Uterus (tissue), 4 donors: Measurements from ENCODE around the gene LRRC55. TPM values are rescaled to one million over a fixed set of nuclear protein-coding genes. Genes with fewer than 3 reads are reported as not detected.

Source experiments
- DNase-seq, 2 donors: peaks; one replicate each; pipeline ENCODE4 v3.0.0-alpha.2; 2019 to 2020
- H3K27ac ChIP-seq, 2 donors: fragments of 200-600 bp; sonication (generic); 1 replicate in 1 of 2; 2 replicates in 1 of 2; pipeline ENCODE4 v1.5.1; 2016 to 2018
- H3K27me3 ChIP-seq, 2 donors: fragments of 200-600 bp; sonication (generic); one replicate each; pipeline ENCODE4 v1.5.1; 2018 to 2019; ENCODE audit warnings: control low read depth in 1 of 2
- H3K36me3 ChIP-seq, 2 donors: fragments of 200-600 bp; sonication (generic); one replicate each; pipeline ENCODE4 v1.5.1; 2019; ENCODE audit warnings: control low read depth in 1 of 2
- H3K4me1 ChIP-seq, 2 donors: fragments of 200-600 bp; sonication (generic); one replicate each; pipeline ENCODE4 v1.5.1; 2018 to 2019; ENCODE audit warnings: control low read depth in 1 of 2
- H3K4me3 ChIP-seq, 2 donors: fragments of 200-600 bp; sonication (generic); 1 replicate in 1 of 2; 2 replicates in 1 of 2; pipeline ENCODE4 v1.5.1; 2018 to 2019; ENCODE audit warnings: mild to moderate bottlenecking in 1 of 2
- H3K9me3 ChIP-seq, 2 donors: fragments of 200-600 bp; sonication (generic); one replicate each; pipeline ENCODE4 v1.5.1; 2019; ENCODE audit warnings: control low read depth in 1 of 2
- POLR2A ChIP-seq, 2 donors: fragments of 450-650 bp; IDR thresholded peaks; one replicate each; pipeline ENCODE4 v1.6.1; 2016; ENCODE audit warnings: antibody characterized with exemption in 2 of 2, mild to moderate bottlenecking in 1 of 2, moderate library complexity in 1 of 2
- intact Hi-C: fragments of 100-400 bp; cut with DNase I; formaldehyde crosslinking; loops from one replicate; pipeline ENCODE4 v1.15.1; 2023; ENCODE audit warnings: low total_unique reads
- total RNA-seq, 4 donors: library from RNA; depleted of rRNA in 3 of 4; stranded (reverse); fragments of >200 nt in 3 of 4; gene quantifications; one replicate each; pipeline versions ENCODE4 v1.1.0 to v1.2.4, GENCODE V29; 2014 to 2023
- TF ChIP-seq, protein P1 (sequence below), 4 experiments: fragments of 200-600 bp in 2 of 4; fragments of 450-650 bp in 2 of 4; sonication (generic) in 2 of 4; IDR thresholded peaks; one replicate each; pipeline ENCODE4 v1.5.1; 2016 to 2019; ENCODE audit warnings: antibody characterized with exemption in 4 of 4, mild to moderate bottlenecking in 2 of 4, moderate library complexity in 1 of 4
- donor health status: DM: yes; HTN: yes; CAD: no.

LRRC55 gene
- total RNA-seq, 4 donors from 2014 or later = 0.26 to 2.1 TPM; not detected in 2

DNA sequence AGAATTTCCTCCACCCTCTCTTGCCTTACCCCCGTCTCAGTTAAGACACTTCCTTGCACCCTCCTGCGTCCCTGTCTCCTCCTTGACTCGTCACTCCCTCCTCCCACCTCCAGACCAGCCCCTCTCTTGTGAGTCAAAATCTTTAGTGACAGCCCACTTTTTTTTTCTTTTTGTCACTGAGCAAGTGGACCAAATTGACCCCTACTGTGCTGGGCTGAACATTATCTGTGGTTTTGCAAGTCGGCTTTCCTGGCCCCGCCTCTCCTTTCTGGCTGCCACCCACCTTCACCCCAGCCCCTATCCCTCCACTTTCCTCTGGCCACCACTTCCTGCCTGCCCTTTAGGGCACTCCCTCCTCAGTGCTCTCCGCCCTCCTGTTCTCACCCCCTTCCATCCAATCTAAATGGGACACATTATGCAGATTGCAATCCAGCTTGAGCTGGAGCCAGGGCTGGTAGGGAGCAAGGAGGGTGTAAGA is 55.5 kb downstream of the LRRC55 start, which contains the start of gene APLNR:
APLNR (minus strand) TSS at position 47 of the 478 bp plus-strand sequence. CDS start 246 bp downstream, outside the sequence.
- no peaks in the 10 kb centered on the region for H3K27me3 ChIP-seq
- DNase-seq = no peak

DNA sequence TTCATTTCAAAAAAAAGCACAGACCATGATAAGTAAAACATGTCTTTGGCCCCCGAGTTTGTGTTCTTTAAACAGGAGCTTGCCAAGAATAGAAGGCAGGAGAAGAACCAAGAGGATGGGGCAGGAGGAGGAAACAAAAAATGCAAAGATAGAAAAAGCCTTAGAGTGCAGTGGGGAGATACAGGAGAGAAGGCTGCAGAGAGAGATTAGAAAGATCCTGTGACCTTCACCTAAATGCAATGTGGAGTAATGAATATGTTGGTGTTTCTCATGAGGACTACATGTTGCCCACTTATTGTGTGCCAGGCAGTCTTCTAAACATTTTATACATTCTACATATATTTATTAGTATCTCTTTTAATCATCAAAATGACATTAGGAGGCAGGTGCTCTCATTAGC is 57.6 kb downstream of the LRRC55 start:
- intact Hi-C loops = no loop called here
- Histone ChIP-seq H3K4me1 (no peaks in the 10 kb centered on the region), H3K27me3 (no peaks in the 10 kb centered on the region), H3K4me3 (no peak overlapping the region), H3K36me3 (no peaks in the 10 kb centered on the region), H3K27ac (no peak overlapping the region), H3K9me3 (no peaks in the 10 kb centered on the region)
- no peak for DNase-seq
- TF ChIP-seq POLR2A (IDR thresholded peaks at IDR 0.05) = no peak
- TF ChIP-seq, protein P1, sequence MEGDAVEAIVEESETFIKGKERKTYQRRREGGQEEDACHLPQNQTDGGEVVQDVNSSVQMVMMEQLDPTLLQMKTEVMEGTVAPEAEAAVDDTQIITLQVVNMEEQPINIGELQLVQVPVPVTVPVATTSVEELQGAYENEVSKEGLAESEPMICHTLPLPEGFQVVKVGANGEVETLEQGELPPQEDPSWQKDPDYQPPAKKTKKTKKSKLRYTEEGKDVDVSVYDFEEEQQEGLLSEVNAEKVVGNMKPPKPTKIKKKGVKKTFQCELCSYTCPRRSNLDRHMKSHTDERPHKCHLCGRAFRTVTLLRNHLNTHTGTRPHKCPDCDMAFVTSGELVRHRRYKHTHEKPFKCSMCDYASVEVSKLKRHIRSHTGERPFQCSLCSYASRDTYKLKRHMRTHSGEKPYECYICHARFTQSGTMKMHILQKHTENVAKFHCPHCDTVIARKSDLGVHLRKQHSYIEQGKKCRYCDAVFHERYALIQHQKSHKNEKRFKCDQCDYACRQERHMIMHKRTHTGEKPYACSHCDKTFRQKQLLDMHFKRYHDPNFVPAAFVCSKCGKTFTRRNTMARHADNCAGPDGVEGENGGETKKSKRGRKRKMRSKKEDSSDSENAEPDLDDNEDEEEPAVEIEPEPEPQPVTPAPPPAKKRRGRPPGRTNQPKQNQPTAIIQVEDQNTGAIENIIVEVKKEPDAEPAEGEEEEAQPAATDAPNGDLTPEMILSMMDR (IDR thresholded peaks at IDR 0.05) = no peak

More for the DNA sequence above, 55.5 kb downstream of the LRRC55 start, which contains the start of gene APLNR:
- H3K4me3 ChIP-seq = no peak within 1 kb of the TSS
- intact Hi-C loops = no loop called here
- TF ChIP-seq POLR2A (IDR thresholded peaks at IDR 0.05) = no peak
- TF ChIP-seq, protein P1 (IDR thresholded peaks at IDR 0.05) = no peak
- no peaks in the 10 kb centered on the region for H3K36me3 ChIP-seq
- H3K9me3 ChIP-seq = no peaks in the 10 kb centered on the region
- peaks cover 0 to 4% of the 10 kb centered on the region in 2 donors for H3K4me1 ChIP-seq
- H3K27ac ChIP-seq = no peak within 1 kb of the TSS

DNA sequence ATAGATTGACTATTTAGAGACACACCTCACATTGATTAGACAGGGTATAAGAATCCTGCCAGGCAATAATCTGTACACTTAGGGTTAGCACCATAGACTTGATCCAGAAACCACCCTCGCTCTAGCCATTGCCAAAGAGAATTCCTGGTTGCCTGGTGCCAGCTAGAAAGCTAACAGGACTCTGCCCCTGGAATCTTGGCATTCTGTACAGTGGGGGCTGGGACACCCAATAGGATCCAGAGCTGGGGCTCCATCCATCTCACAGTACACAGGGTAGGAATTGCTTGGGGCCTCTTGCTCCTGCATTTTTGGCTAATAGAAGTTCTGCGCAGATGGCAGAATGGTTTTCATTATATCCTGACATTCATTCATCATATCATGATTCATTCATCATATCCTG is 58.3 kb downstream of the LRRC55 start:
- H3K4me1 ChIP-seq = no peaks in the 10 kb centered on the region
- H3K27ac ChIP-seq = no peak overlapping the region
- no peak for DNase-seq
- H3K4me3 ChIP-seq = no peak overlapping the region
- no peaks in the 10 kb centered on the region for H3K9me3 ChIP-seq
- H3K27me3 ChIP-seq = no peaks in the 10 kb centered on the region
- no peaks in the 10 kb centered on the region for H3K36me3 ChIP-seq
- TF ChIP-seq, protein P1 (IDR thresholded peaks at IDR 0.05) = no peak
- no peak for TF ChIP-seq POLR2A (IDR thresholded peaks at IDR 0.05)
- intact Hi-C loops = loop anchor here (10.0 kb wide), 1 partner anchor 105 kb away; no protein-coding TSS in a partner anchor

DNA sequence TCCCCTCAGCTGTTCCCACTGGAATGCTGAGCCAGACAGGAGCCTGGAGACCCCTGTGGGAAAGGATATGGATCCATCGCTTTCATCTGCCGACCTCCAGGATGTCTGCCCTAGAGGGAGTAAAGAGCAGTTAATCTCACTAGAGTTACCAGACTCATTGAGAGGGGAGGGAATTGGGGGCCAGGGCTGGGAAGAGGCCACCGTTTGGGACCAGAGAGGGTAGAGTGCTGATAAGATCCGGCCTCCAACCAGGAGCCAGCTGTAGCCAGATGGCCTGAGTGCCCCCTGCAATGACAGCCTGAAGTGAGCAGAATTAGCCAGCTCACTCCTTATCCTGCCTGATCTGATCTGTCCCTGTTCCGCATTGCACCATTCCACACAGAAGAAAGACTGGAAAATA is 59.0 kb downstream of the LRRC55 start:
- no peak for TF ChIP-seq POLR2A (IDR thresholded peaks at IDR 0.05)
- TF ChIP-seq, protein P1 (IDR thresholded peaks at IDR 0.05) = no peak
- Histone ChIP-seq H3K4me1 (no peaks in the 10 kb centered on the region), H3K36me3 (no peaks in the 10 kb centered on the region), H3K9me3 (no peaks in the 10 kb centered on the region), H3K4me3 (no peak overlapping the region), H3K27me3 (no peaks in the 10 kb centered on the region), H3K27ac (no peak overlapping the region)
- no peak for DNase-seq
- intact Hi-C loops = loop anchor here (10.0 kb wide), 1 partner anchor 106 kb away; no protein-coding TSS in a partner anchor

Other genes starting within 250 kb of the LRRC55 start
- not detected for gene OR5AK2, start 193.0 kb upstream of the LRRC55 start, total RNA-seq
- 100 to 1,000 TPM in 1 of 4 donors, under 1 TPM in 1, not detected in 2; 0.58 to 112 TPM for gene APLNR, start 55.3 kb downstream of the LRRC55 start, total RNA-seq
- gene TNKS1BP1, start 143.0 kb downstream of the LRRC55 start, total RNA-seq = 100 to 1,000 TPM in 1 of 4 donors, 10 to 100 TPM in 3; 22.5 to 269 (median 70.8) TPM
- gene SSRP1, start 153.9 kb downstream of the LRRC55 start, total RNA-seq = 100 to 1,000 TPM in 1 of 4 donors, 10 to 100 TPM in 3; 29.4 to 115 (median 75.3) TPM
- under 1 TPM in 1 of 4 donors, not detected in 3; 0.69 TPM for gene P2RX3, start 156.4 kb downstream of the LRRC55 start, total RNA-seq
- not detected for gene PRG3, start 199.2 kb downstream of the LRRC55 start, total RNA-seq
- gene PRG2, start 208.7 kb downstream of the LRRC55 start, total RNA-seq = under 1 TPM in 1 of 4 donors, not detected in 3; 0.21 TPM
- gene SLC43A3, start 245.2 kb downstream of the LRRC55 start, total RNA-seq = 100 to 1,000 TPM in 2 of 4 donors, 10 to 100 TPM in 2; 44.1 to 333 (median 102) TPM